Heart left ventricle (tissue), 16 donors: Measurements from ENCODE around the gene COBL. TPM values are rescaled to one million over a fixed set of nuclear protein-coding genes. Genes with fewer than 3 reads are reported as not detected.
A peak's percentile ranks its signal among the peaks of the same experiment; 100 is the strongest.
"Not testable (repeated sequence)": the region's sequence is repeated elsewhere in the genome, so short reads cannot be mapped to it uniquely, and the experiment has no call there.

Experiments used
- ATAC-seq, 4 donors: fragments of 200-7000 bp; cut with Tn5 transposase; one replicate each; pipeline ENCODE4 v1.9.1; 2020 to 2022; ENCODE audit warnings: moderate library complexity in 4 of 4, mild to moderate bottlenecking in 3 of 4, moderate number of reproducible peaks in 1 of 4
- DNase-seq, 5 donors: peaks; one replicate each; pipeline ENCODE4 v3.0.0-alpha.2; 2020
- H3K27ac ChIP-seq, 12 donors: fragments of 200-600 bp; sonication (generic) in 4 of 12; one replicate each; pipeline versions ENCODE4 v1.5.0 to v1.8.0; 2016 to 2022; ENCODE audit warnings: mild to moderate bottlenecking in 2 of 12
- H3K27me3 ChIP-seq, 9 donors: fragments of 200-600 bp; sonication (generic) in 2 of 9; one replicate each; pipeline versions ENCODE4 v1.5.1 to v1.8.0; 2016 to 2022; ENCODE audit warnings: mild to moderate bottlenecking in 3 of 9
- H3K36me3 ChIP-seq, 9 donors: fragments of 200-600 bp; sonication (generic) in 2 of 9; one replicate each; pipeline versions ENCODE4 v1.5.0 to v1.8.0; 2018 to 2022; ENCODE audit warnings: mild to moderate bottlenecking in 2 of 9
- H3K4me1 ChIP-seq, 12 donors: fragments of 200-600 bp; sonication (generic) in 4 of 12; one replicate each; pipeline versions ENCODE4 v1.5.0 to v1.8.0; 2016 to 2022; ENCODE audit warnings: mild to moderate bottlenecking in 3 of 12
- H3K4me3 ChIP-seq, 12 donors: fragments of 200-600 bp; sonication (generic) in 4 of 12; one replicate each; pipeline versions ENCODE4 v1.5.0 to v1.8.0; 2017 to 2022; ENCODE audit warnings: mild to moderate bottlenecking in 9 of 12, moderate library complexity in 4 of 12
- H3K9me3 ChIP-seq, 12 donors: fragments of 200-600 bp; sonication (generic) in 4 of 12; one replicate each; pipeline versions ENCODE4 v1.5.0 to v1.8.0; 2016 to 2022; ENCODE audit warnings: mild to moderate bottlenecking in 1 of 12
- POLR2A ChIP-seq, 2 donors: fragments of 450-650 bp; IDR thresholded peaks; one replicate each; pipeline ENCODE4 v1.6.1; 2017; ENCODE audit warnings: antibody characterized with exemption in 2 of 2, mild to moderate bottlenecking in 2 of 2, moderate library complexity in 2 of 2
- WGBS, 4 donors: extraction: QIAGEN DNeasy Blood & Tissue Kit in 2 of 4; methylation state at CpG; one replicate each; pipeline versions ENCODE4 v1.1.5 to v1.1.7; 2013 to 2018; 5-methylcytosine and 5-hydroxymethylcytosine counted together
- intact Hi-C, 10 donors: fragments of 100-400 bp; cut with DNase I; formaldehyde crosslinking; loops; one replicate each; pipeline versions ENCODE4 v1.11.1 to v1.14.2; 2022
- polyA plus RNA-seq, 2 donors: library from polyadenylated mRNA; stranded (reverse); fragments of 200-250 nt; gene quantifications; one replicate each; pipeline ENCODE4 v1.2.3, GENCODE V29; 2013
- total RNA-seq, 9 donors: library from RNA; depleted of rRNA in 2 of 9; stranded (reverse); fragments of >200 nt in 2 of 9; fragmentation: NEBNext Ultra II Directional in 3 of 9; extraction: Animal tissue kit (Norgen Biotek cat#: 25700) in 3 of 9; gene quantifications; one replicate each; pipeline versions ENCODE4 v1.1.0 to v1.2.4, GENCODE V29; 2016 to 2023
- TF ChIP-seq, protein P1 (sequence below), 12 donors: fragments of 200-600 bp; sonication (generic) in 4 of 12; IDR thresholded peaks; one replicate each; pipeline versions ENCODE4 v1.5.0 to v1.8.0; 2018 to 2022; ENCODE audit warnings: antibody characterized with exemption in 12 of 12, mild to moderate bottlenecking in 5 of 12
- donor health status: ischemic (EF 13 %, LVEDD 7.1; RV severe dilation, severe dysfunction).
- donor health status: healthy with polysubstance abuse.
- donor health status: DM: no; HTN: yes; CAD: no.
- donor health status: DM: no; HTN: no; CAD: no.
- donor health status: ischemic (EF 25% LVEDD 6.9; RV normal size, moderate dysfunction).
- donor health status: ischemic (EF 25% LVEDD 5.7; RV mildly dilated, moderate dysfunction).
- donor health status: healthy.
- donor health status: DM: yes; HTN: yes; CAD: no.
- donor health status: ischemic (EF 35%, LVEDD 5.7; RV mildly dilated, moderate dysfunction).
- donor health status: nonischemic (EF 11% LVEDD 7.7; RV severe dilation, severe dysfunction).
- donor health status: DM: yes; HTN: yes; CAD: no.
- donor health status: PGD.
- donor health status: ischemic (EF 29% LVEDD 5.4; RV normal size, mild dysfunction).
- donor health status: nonischemic (EF 23%, LVEDD 6.1; RV moderate dilation, normal function).

The COBL gene
- total and polyA plus RNA-seq, 11 donors, result 25.9 to 123 (median 80.4) TPM

DNA sequence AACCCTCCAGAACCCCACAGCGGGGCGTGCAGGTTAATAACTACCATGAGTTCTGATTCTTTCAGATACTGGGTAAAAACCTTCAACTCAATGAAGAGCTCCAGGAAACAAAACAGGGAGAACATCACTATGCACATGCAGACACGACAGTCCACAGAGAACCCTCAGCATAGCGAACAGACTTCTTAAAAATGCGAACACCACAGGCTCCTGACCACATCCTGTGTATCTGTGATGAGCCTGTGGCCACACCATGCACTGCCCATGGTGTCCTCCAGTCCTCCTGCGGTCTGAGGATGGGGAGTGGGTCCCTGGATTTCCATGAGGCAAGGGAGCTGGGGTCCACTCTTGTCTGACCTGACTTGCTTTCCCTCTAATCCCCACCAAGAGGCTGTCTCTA is 107.2 kb downstream of the COBL start:
- TF ChIP-seq, protein P1, sequence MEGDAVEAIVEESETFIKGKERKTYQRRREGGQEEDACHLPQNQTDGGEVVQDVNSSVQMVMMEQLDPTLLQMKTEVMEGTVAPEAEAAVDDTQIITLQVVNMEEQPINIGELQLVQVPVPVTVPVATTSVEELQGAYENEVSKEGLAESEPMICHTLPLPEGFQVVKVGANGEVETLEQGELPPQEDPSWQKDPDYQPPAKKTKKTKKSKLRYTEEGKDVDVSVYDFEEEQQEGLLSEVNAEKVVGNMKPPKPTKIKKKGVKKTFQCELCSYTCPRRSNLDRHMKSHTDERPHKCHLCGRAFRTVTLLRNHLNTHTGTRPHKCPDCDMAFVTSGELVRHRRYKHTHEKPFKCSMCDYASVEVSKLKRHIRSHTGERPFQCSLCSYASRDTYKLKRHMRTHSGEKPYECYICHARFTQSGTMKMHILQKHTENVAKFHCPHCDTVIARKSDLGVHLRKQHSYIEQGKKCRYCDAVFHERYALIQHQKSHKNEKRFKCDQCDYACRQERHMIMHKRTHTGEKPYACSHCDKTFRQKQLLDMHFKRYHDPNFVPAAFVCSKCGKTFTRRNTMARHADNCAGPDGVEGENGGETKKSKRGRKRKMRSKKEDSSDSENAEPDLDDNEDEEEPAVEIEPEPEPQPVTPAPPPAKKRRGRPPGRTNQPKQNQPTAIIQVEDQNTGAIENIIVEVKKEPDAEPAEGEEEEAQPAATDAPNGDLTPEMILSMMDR (IDR thresholded peaks at IDR 0.05), result no peak
- no peak for TF ChIP-seq POLR2A (IDR thresholded peaks at IDR 0.05)
- peaks cover 0 to 5% (median 0%) of the 10 kb centered on the region in 12 donors for H3K4me1 ChIP-seq
- intact Hi-C loops, result no loop called here
- ATAC-seq, result peak in 2 of 4 donors; percentile 7 to 31
- H3K27ac ChIP-seq, result no peak overlapping the region
- no peak for DNase-seq
- WGBS, 4 donors, result 84 to 90% (median 87%) methylated on average over 6 of the region's 6 CpGs
- H3K4me3 ChIP-seq, result no peak overlapping the region
- H3K36me3 ChIP-seq, result no peaks in the 10 kb centered on the region
- no peaks in the 10 kb centered on the region for H3K27me3 ChIP-seq
- H3K9me3 ChIP-seq, result no peaks in the 10 kb centered on the region

DNA sequence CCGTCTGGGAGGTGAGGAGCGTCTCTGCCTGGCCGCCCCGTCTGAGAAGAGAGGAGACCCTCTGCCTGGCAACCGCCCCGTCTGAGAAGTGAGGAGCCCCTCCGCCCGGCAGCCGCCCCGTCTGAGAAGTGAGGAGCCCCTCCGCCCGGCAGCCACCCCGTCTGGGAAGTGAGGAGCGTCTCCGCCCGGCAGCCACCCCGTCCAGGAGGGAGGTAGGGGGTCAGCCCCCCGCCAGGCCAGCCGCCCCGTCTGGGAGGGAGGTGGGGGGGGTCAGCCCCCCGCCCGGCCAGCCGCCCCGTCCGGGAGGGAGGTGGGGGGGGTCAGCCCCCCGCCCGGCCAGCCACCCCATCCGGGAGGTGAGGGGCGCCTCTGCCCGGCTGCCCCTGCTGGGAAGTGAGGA is 108.5 kb downstream of the COBL start:
- H3K4me3 ChIP-seq, DNase-seq, H3K36me3 ChIP-seq, H3K27me3 ChIP-seq, H3K4me1 ChIP-seq, intact Hi-C loops, H3K27ac ChIP-seq, ATAC-seq: not testable (repeated sequence)
- 91 to 97% (median 94%) methylated on average over 5 to 27 of the region's 30 CpGs for WGBS, 4 donors
- peaks cover 0 to 10% (median 0%) of the 10 kb centered on the region in 12 donors for H3K9me3 ChIP-seq

DNA sequence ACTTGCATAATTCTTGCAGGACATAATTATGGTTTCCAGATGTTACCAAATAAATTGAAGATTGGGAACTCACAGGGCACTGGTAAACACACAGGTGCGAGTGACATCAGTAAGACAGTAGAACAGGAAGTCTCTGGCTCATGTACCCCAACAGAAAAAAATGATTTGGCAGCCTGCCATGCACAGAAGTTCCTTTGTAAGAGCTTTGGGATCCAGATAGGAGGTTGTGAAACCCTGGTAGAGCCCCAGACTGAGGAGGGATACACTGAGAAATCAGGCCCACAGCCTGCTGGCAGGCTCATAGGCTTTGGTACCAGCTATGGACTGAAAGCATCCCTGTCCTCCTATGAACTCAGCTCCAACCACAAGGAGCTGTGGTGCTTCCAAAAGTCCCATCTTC is 118.0 kb downstream of the COBL start:
- H3K27me3 ChIP-seq, result no peaks in the 10 kb centered on the region

DNA sequence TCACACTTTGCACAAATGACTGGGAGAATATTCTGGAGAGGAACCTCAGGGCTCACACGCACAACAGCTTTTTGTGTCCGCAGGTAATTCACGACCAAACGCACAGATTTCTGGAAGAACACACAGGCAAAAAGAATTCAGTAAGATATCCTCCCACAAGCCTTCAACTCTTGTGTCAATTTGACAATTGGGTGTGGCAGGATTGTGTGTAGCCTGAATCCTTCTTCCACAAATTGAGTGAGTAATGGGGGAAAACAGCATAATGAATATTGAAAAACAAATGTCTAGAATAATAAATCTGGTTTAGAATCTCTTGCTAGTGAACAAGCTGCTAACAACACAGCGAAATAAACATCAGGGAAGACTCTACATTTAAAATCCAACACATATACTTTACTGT is 125.6 kb downstream of the COBL start:
- Histone ChIP-seq H3K4me1 (peaks cover 0 to 29% (median 11%) of the 10 kb centered on the region in 12 donors), H3K27me3 (no peaks in the 10 kb centered on the region), H3K4me3 (no peak overlapping the region), H3K9me3 (no peaks in the 10 kb centered on the region), H3K36me3 (peaks cover 0 to 6% (median 0%) of the 10 kb centered on the region in 9 donors), H3K27ac (no peak overlapping the region)
- TF ChIP-seq POLR2A (IDR thresholded peaks at IDR 0.05), result no peak
- TF ChIP-seq, protein P1 (IDR thresholded peaks at IDR 0.05), result no peak
- intact Hi-C loops, result no loop called here
- WGBS, 4 donors, result 83 to 91% (median 89%) methylated on average over 5 of the region's 5 CpGs
- ATAC-seq (no peak), DNase-seq (no peak)

More for the DNA sequence above, 118.0 kb downstream of the COBL start:
- intact Hi-C loops, result no loop called here
- Histone ChIP-seq H3K4me1 (peaks cover 0 to 4% (median 0%) of the 10 kb centered on the region in 12 donors), H3K9me3 (peaks cover 0 to 10% (median 0%) of the 10 kb centered on the region in 12 donors), H3K36me3 (no peaks in the 10 kb centered on the region), H3K4me3 (no peak overlapping the region), H3K27ac (no peak overlapping the region)
- 44 to 58% (median 51%) methylated on average over 1 of the region's 1 CpG for WGBS, 4 donors
- TF ChIP-seq, protein P1 (IDR thresholded peaks at IDR 0.05), result no peak
- TF ChIP-seq POLR2A (IDR thresholded peaks at IDR 0.05), result no peak
- ATAC-seq (peak in 3 of 4 donors; percentile 58 to 83 (median 80)), DNase-seq (peak in 1 of 5 donors; percentile 46)

DNA sequence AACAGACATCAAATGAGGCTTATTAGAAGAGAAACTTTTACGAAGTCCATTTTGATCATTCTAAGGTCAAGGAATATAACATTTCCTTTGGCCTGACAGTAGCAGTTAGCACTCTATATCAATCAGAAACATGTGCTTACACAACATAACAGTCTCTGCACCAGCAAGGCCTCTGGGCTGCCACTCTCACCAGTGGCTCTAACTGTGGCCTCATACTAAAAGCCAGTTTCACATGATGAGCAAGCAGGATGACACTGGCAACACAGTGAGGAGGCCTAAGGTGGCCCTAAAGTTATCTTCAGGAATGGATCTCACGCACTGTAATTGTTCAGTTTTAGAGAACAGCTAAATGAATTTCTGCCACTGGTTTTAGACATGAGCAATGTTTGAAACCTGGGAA is 126.8 kb downstream of the COBL start:
- WGBS, 4 donors, result 72 to 94% (median 92%) methylated on average over 2 of the region's 2 CpGs
- no peak for ATAC-seq
- H3K9me3 ChIP-seq, result no peaks in the 10 kb centered on the region
- TF ChIP-seq, protein P1 (IDR thresholded peaks at IDR 0.05), result no peak
- no peak for TF ChIP-seq POLR2A (IDR thresholded peaks at IDR 0.05)
- no peaks in the 10 kb centered on the region for H3K27me3 ChIP-seq
- H3K27ac ChIP-seq, result no peak overlapping the region
- no peak for DNase-seq
- peaks cover 0 to 40% (median 14%) of the 10 kb centered on the region in 12 donors for H3K4me1 ChIP-seq
- no peak overlapping the region for H3K4me3 ChIP-seq
- intact Hi-C loops, result loop anchor here in 5 of 10 donors (5.0 kb wide), 3 partner anchors 38 to 168 kb away; no protein-coding TSS in a partner anchor
- peaks cover 0 to 6% (median 0%) of the 10 kb centered on the region in 9 donors for H3K36me3 ChIP-seq
